ENCODE measurements around the gene RBM7.

Gene RBM7

DNA sequence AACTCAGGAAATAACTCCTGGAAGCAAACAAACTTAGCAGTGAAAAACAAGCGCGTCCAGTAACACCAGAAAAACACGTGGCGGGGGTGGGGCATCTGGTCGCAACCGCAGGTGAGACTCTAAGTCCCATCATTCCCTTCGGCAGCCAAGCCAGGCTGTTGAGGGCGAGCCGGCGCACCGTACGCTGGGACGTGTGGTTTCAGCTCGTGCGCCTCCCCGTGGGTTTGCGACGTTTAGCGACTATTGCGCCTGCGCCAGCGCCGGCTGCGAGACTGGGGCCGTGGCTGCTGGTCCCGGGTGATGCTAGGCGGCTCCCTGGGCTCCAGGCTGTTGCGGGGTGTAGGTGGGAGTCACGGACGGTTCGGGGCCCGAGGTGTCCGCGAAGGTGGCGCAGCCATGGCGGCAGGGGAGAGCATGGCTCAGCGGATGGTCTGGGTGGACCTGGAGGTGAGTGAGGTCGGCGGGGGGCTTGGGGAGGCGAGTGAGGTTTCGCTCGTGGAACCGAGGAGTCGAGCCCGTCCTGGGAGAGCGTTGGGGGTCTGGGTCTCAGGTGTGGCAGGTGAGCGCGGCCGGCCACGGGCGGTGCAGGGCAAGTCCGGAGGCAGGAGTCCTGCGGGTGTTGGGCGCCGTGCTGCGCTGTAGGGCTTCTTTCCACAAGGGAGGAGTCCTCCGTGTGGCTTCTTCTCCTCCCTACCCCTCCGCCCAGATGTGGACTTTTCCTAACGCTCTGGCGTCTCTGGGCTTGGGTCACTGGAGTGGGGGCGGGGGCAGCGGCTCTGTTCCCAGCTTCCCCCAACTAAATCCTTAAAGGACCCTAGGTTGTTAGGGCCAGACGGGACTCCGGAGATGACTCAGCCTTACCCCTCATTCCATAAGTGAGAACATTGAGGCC lies 39.0 kb downstream of the RBM7 start, which contains the start of gene REXO2:
REXO2 (plus strand) TSS at position 239 of the 892 bp plus-strand sequence; CDS start at position 301, 62 bp downstream.
- H3K4me1 ChIP-seq = peaks cover 18 to 29% (median 24%) of the 10 kb centered on the region in 10 experiments
- peak within 1 kb of the TSS; percentile 14 to 79 (median 71); a peak in 21 of 22 replicates for H3K27ac ChIP-seq
- peak within 1 kb of the TSS; percentile 83 to 91 (median 87) for H3K4me2 ChIP-seq
- no peak for TF ChIP-seq Cebpa-rat (IDR thresholded peaks at IDR 0.05)
- H3K9ac ChIP-seq = peak within 1 kb of the TSS; percentile 70 to 89 (median 83)
- H3K9me3 ChIP-seq (replicated peaks in 1 of 11) = no peaks in the 10 kb centered on the region
- H4K20me1 ChIP-seq = peaks cover 0 to 30% (median 0%) of the 10 kb centered on the region in 11 experiments; a peak in 6 of 22 replicates
- no peaks in the 10 kb centered on the region for H3K27me3 ChIP-seq
- peak within 1 kb of the TSS; percentile 78 to 98 (median 91) for H3K4me3 ChIP-seq
- H3K36me3 ChIP-seq = peaks cover 8 to 28% (median 11%) of the 10 kb centered on the region in 11 experiments; a peak in 21 of 22 replicates

DNA sequence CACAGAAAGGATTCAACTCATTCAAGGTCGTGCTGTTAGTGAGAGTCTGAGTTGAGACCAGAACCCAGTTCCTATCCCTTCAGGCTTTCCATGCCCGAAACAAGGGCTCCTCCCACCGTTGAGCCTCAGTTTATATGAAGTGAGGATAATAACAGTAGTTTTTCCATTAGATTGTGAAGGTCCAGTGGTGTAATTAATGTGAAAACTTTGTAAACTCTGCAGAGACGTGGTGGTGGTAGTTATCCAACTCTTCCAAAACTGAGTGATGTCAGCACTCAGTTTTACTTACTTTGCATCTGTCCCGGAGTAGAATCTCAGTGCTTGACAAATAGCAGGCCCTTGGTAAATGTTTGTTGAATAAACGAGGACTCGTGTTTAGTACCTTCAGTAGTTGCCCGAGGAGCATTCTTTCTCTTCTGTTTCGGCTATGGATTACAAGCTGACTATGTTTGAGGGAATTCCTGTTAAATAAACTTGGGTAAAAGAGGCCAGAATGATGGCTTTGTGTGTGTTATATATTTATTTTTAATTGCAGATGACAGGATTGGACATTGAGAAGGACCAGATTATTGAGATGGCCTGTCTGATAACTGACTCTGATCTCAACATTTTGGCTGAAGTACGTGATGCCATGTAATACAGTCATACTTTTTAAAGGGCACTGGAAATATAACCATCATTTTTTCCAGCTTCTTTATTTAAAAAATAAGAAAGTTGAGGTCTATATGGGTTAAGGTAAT lies 39.8 kb downstream of the RBM7 start:
- Histone ChIP-seq H3K27me3 (no peaks in the 10 kb centered on the region), H3K9me3 (replicated peaks in 1 of 11) (no peaks in the 10 kb centered on the region), H3K4me2 (peak overlapping the region; percentile 83 to 91 (median 87)), H3K27ac (peak overlapping the region; percentile 14 to 79 (median 71); a peak in 19 of 22 replicates), H3K36me3 (peaks cover 12 to 36% (median 18%) of the 10 kb centered on the region in 11 experiments; a peak in 21 of 22 replicates), H3K4me1 (peaks cover 18 to 25% (median 24%) of the 10 kb centered on the region in 10 experiments), H3K4me3 (peak overlapping the region; percentile 78 to 98 (median 91)), H4K20me1 (peaks cover 0 to 30% (median 0%) of the 10 kb centered on the region in 11 experiments; a peak in 6 of 22 replicates), H3K9ac (peak overlapping the region; percentile 70 to 89 (median 83))
- no peak for TF ChIP-seq Cebpa-rat (IDR thresholded peaks at IDR 0.05)

DNA sequence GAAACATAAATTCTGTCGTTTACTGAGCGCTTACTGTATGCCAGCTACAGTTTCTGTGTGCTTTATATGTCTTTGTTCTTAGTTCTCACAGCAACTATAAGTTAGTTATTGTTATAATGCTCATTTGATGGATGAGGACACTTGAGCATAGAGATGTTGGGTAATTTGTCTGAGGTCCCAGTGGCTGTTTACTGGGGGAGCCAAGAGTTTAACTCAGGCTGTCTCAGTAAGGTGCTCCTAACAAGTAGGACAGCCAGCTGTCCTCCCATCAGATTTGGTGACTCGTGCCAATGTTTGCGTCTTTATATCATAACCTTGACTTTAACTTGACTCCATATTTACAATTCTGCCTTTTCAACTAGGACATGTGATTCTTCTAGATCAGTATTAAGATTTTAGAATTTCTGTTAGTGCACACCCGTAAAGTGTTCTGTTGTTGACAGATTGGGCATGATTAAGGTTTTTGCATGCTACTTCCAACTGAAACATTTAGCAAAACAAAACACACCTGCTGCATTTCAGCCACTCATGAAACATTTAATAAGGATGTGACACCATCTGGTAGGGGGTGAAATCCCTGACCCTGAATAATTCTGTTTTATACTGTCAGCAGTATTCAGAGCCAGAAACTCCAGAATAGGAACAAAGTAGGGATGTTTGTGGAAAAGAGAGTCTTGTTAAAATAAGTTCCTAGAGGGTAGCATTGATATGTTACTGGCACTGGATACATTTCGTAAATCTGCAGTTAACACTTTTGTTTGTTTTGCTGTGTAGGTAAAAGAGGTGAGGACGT lies 40.7 kb downstream of the RBM7 start:
- peak overlapping the region in 1 of 10 experiments; percentile 78; a peak in 2 of 20 replicates for H3K4me3 ChIP-seq
- no peak overlapping the region; a peak in 1 of 22 replicates for H3K9ac ChIP-seq
- H3K27me3 ChIP-seq = no peaks in the 10 kb centered on the region
- H3K4me1 ChIP-seq = peaks cover 18 to 25% (median 24%) of the 10 kb centered on the region in 10 experiments
- H3K36me3 ChIP-seq = peaks cover 16 to 44% (median 24%) of the 10 kb centered on the region in 11 experiments
- TF ChIP-seq Cebpa-rat (IDR thresholded peaks at IDR 0.05) = no peak
- peaks cover 0 to 30% (median 0%) of the 10 kb centered on the region in 11 experiments; a peak in 6 of 22 replicates for H4K20me1 ChIP-seq
- H3K4me2 ChIP-seq = peak overlapping the region; percentile 83 to 91 (median 87); a peak in 21 of 22 replicates
- H3K27ac ChIP-seq = no peak overlapping the region
- H3K9me3 ChIP-seq (replicated peaks in 1 of 11) = no peaks in the 10 kb centered on the region

DNA sequence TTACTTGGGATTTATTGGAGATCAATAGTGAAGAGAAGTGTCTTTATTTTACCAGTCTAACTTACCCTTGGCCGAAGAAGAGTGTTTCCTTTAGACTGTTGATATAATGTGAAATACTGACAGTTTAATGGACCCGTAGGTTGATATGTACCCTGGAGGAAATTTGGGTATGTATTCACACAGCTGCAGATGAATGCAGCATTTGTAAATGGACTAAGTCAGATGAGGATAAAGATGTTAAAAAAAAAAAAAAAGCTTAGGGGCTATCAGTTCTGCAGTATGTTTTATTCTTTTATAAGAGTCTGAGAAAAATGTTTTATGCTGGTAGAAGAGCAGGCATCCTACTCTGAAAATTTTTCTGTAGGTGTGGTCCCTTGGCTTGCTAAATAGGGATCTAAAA lies 41.5 kb downstream of the RBM7 start:
- H4K20me1 ChIP-seq = peaks cover 0 to 30% (median 0%) of the 10 kb centered on the region in 11 experiments; a peak in 6 of 22 replicates
- no peaks in the 10 kb centered on the region for H3K27me3 ChIP-seq
- peak overlapping the region in 1 of 11 experiments; percentile 86; a peak in 1 of 22 replicates for H3K4me2 ChIP-seq
- peaks cover 18 to 25% (median 24%) of the 10 kb centered on the region in 10 experiments for H3K4me1 ChIP-seq
- no peak for TF ChIP-seq Cebpa-rat (IDR thresholded peaks at IDR 0.05)
- H3K36me3 ChIP-seq = peaks cover 22 to 51% (median 30%) of the 10 kb centered on the region in 11 experiments
- H3K27ac ChIP-seq = no peak overlapping the region
- no peaks in the 10 kb centered on the region for H3K9me3 ChIP-seq (replicated peaks in 1 of 11)
- H3K9ac ChIP-seq = no peak overlapping the region
- no peak overlapping the region for H3K4me3 ChIP-seq

DNA sequence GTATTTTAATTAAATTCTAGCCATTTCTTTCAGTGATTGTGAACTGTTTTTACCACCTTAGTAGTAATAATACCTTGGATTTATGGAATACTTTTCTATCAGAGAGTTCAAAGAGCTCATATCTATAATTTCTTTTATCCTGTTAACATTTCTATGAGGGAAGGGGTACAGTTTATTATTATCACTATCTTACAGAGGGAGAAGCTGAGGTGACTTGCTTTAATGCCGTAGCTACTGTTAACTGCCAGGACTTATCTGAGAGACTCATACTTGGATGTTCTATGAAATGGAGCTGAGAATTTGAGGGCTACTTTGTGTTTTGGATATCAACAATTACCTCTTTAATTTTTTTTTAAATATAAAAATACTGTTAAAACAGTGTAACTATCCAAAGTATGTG lies 42.1 kb downstream of the RBM7 start:
- Histone ChIP-seq H3K4me2 (no peak overlapping the region), H3K27me3 (no peaks in the 10 kb centered on the region), H3K9ac (no peak overlapping the region), H3K4me1 (peaks cover 18 to 25% (median 24%) of the 10 kb centered on the region in 10 experiments), H4K20me1 (peaks cover 0 to 30% (median 0%) of the 10 kb centered on the region in 11 experiments; a peak in 6 of 22 replicates), H3K4me3 (no peak overlapping the region), H3K27ac (no peak overlapping the region), H3K9me3 (replicated peaks in 1 of 11) (no peaks in the 10 kb centered on the region), H3K36me3 (peaks cover 25 to 56% (median 36%) of the 10 kb centered on the region in 11 experiments)
- no peak for TF ChIP-seq Cebpa-rat (IDR thresholded peaks at IDR 0.05)

DNA sequence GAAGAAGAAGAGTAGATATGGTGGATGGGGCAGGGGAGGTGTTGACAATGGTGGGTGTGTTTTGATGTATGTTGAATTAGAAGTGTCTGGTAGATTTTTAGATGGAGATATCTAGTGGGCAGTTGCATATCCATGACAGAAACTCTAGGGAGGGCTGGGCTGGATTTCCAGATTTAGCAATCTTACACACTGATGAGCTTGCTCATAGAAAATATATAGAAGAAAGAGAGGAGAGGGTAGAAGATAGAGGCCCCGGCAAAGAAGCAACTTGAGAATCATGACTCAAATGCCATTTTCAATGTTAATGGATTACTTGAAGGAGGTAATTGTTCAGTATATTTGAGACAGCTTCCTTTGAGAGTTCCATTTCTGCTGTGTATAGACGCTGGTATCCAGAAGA lies 47.0 kb downstream of the RBM7 start:
- Histone ChIP-seq H3K27ac (no peak overlapping the region), H3K36me3 (peaks cover 53 to 93% (median 78%) of the 10 kb centered on the region in 11 experiments), H3K4me2 (no peak overlapping the region), H3K9me3 (replicated peaks in 1 of 11) (no peaks in the 10 kb centered on the region), H3K4me1 (no peaks in the 10 kb centered on the region), H3K9ac (no peak overlapping the region), H3K27me3 (no peaks in the 10 kb centered on the region), H3K4me3 (no peak overlapping the region), H4K20me1 (peaks cover 0 to 17% (median 0%) of the 10 kb centered on the region in 11 experiments; a peak in 5 of 22 replicates)
- TF ChIP-seq Cebpa-rat (IDR thresholded peaks at IDR 0.05) = no peak

DNA sequence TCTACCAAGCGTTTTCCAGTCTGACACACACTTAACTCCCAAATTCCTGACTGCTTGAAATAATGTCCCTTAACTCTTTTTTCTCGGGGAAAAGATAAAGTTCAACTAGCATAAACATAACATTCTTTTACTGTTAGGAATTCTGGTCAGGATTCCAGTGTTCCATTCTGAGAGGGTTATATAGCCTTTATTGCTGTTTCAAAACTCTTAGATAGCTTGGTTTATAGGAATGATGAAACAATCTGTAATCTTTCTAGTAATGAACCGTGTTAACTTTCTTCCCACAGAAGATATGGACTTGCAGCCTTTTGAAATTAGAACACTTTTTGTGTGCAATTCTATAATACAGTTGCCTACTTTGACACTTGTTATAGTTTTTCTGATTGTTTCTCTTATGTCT lies 47.4 kb downstream of the RBM7 start:
- Histone ChIP-seq H3K4me3 (no peak overlapping the region), H4K20me1 (peaks cover 0 to 17% (median 0%) of the 10 kb centered on the region in 11 experiments; a peak in 4 of 22 replicates), H3K27me3 (no peaks in the 10 kb centered on the region), H3K4me1 (no peaks in the 10 kb centered on the region), H3K36me3 (peaks cover 55 to 97% (median 83%) of the 10 kb centered on the region in 11 experiments), H3K4me2 (no peak overlapping the region), H3K9me3 (replicated peaks in 1 of 11) (no peaks in the 10 kb centered on the region), H3K9ac (no peak overlapping the region), H3K27ac (no peak overlapping the region)
- TF ChIP-seq Cebpa-rat (IDR thresholded peaks at IDR 0.05) = no peak

Data from BLaER1 treated with 17β-estradiol and CSF1 and Interleukin-3, amounts not matched to agents 10 nM and 100 nM (cell line).